C4-2B (cell line): Measurements from ENCODE around the gene CRY2.
A peak's percentile ranks its signal among the peaks of the same experiment; 100 is the strongest.

Experiments used
- H3K27ac ChIP-seq: fragments of 450-650 bp; 2 replicates; pipeline ENCODE4 v1.5.1; 2017
- CTCF ChIP-seq: fragments of 450-650 bp; conservative IDR thresholded peaks from 2 replicates; pipeline ENCODE4 v1.5.1; 2017; ENCODE audit warnings: mild to moderate bottlenecking
- ZFX ChIP-seq: fragments of 450-650 bp; IDR thresholded peaks from 2 replicates; pipeline ENCODE4 v1.6.1; 2017

The CRY2 gene

GRCh38 chr11:45927684-45928413 is 80.6 kb downstream of the CRY2 start:
- no peak for TF ChIP-seq ZFX
- no peak for TF ChIP-seq CTCF
- H3K27ac ChIP-seq = no peak overlapping the region

DNA sequence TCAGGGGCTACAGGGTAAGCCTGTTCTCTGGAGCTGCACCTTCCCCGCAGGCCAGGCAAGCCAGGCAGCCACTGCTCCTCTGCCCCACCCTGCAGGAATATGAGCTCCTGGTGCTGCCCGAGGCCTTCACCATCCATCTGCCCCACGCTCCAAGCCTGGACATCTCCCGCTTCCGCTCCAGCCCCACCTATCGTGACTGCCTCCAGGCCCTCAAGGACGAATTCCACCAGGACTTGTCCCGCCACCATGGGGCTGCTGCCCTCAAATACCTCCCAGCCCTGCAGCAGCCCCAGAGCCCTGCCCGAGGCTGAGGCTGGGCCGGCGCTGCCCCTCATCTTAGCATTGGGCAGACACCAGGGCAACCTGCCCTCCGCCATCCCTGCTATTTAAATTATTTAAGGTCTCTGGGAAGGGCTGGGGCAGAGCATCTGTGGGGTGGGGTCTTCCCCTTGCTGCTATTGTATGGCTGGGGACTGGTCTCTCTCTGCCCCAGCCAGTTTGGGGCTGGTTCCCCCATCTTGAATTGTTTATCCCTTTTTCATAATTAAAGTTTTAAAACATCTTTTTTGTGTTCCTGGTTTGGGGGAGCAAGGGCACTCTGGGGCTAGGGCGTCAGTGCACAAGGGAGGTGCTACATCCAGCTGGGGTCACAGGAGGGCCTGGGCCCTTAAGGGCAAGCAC is 81.4 kb downstream of the CRY2 start:
- no peak overlapping the region for H3K27ac ChIP-seq
- TF ChIP-seq CTCF (no peak), ZFX (no peak)

DNA sequence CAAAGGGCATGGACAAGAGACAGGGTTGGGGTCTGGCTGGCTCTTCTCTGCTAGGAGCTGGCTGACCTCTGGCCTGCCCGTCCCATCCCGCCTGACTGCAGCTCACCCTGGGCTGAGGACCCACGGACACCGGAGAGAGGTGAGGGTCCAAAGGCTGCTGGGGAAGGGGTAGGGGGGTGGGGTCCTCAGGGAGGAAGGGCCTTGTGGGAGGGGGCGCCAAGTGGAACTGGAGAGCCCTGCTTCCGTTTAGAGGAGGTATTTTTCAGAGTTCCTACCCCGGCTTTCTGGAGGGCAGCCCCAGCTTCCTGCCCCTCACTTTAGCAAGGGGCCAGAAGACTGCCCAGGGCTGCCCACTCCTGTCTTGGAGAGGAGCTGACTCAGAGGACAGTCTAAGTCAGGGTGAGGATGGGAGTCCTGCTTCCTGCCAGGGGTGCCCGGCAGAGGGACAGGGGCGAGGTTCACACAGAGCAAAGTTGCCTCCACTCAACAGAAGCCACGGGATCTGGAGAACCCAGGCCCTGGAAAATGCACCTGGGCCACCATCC is 82.3 kb downstream of the CRY2 start:
- H3K27ac ChIP-seq = no peak overlapping the region

GRCh38 chr11:45930031-45930794 is 82.9 kb downstream of the CRY2 start:
- H3K27ac ChIP-seq = no peak overlapping the region
- TF ChIP-seq CTCF = no peak
- TF ChIP-seq ZFX = no peak

More for the DNA sequence above, 82.3 kb downstream of the CRY2 start:
- TF ChIP-seq ZFX (no peak), CTCF (no peak)

DNA sequence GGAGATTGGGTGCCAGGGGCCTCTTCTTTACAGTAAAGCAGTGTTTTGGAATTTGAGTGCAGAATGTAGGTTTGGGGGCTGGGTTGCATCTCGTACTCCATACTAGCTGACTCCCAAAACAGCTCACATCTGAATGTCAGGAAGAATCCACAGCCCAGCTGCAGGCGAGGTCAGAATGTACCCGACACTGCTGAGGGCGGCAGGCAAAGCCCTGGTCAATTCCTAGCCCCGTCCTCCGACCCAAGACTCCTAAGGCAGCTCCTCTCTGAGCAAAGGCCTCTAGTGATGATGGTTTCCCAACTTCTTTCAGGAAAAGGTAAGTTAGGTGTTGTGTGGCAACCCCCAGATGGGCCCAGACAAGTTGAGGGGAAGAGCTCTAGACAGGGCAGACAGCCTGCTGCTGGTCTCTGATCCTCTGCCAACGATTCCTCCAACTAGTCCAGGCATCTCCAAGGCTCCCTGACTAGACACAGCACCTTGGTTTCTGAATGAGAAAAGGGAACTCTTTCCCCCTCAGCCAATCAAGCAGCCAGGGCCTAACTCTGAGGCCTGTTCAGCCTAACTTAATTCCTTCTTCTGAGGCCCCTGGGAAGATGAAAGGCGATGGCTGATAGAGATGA is 83.8 kb downstream of the CRY2 start:
- H3K27ac ChIP-seq = peak overlapping the region; percentile 16; the same call in 1 of the 2 replicates

DNA sequence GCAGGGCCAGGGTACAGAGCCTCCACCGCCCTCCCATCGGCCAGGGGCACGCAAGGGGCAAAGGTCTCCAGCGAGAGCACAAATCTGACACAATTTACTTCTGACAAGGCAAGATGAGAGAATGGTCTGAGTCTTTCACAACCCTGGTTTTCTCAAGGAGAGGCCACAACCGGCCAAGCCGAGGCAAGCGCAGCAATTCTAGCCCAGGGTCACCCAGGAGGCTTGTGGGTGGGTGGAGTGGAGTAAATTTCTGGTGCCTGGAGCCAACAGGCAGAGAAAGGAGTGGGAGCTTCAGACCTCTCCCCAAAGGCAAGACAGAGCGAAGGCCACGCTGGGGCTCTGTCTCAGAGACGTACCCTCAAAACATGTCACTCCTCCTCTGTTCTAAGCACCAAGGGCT is 84.5 kb downstream of the CRY2 start:
- no peak for TF ChIP-seq ZFX
- TF ChIP-seq CTCF = no peak
- peak overlapping the region; percentile 16 for H3K27ac ChIP-seq

More for the DNA sequence above, 83.8 kb downstream of the CRY2 start:
- no peak for TF ChIP-seq ZFX
- no peak for TF ChIP-seq CTCF
